Heart left ventricle (tissue), 16 donors: ENCODE results near the gene GGA2. TPM values are rescaled to one million over a fixed set of nuclear protein-coding genes. Genes with fewer than 3 reads are reported as not detected.

ENCODE experiments used
- ATAC-seq, 4 donors: fragments of 200-7000 bp; cut with Tn5 transposase; one replicate each; pipeline ENCODE4 v1.9.1; 2020 to 2022; ENCODE audit warnings: moderate library complexity in 4 of 4, mild to moderate bottlenecking in 3 of 4, moderate number of reproducible peaks in 1 of 4
- DNase-seq, 5 donors: peaks; one replicate each; pipeline ENCODE4 v3.0.0-alpha.2; 2020
- H3K27ac ChIP-seq, 12 donors: fragments of 200-600 bp; sonication (generic) in 4 of 12; one replicate each; pipeline versions ENCODE4 v1.5.0 to v1.8.0; 2016 to 2022; ENCODE audit warnings: mild to moderate bottlenecking in 2 of 12
- H3K27me3 ChIP-seq, 9 donors: fragments of 200-600 bp; sonication (generic) in 2 of 9; one replicate each; pipeline versions ENCODE4 v1.5.1 to v1.8.0; 2016 to 2022; ENCODE audit warnings: mild to moderate bottlenecking in 3 of 9
- H3K36me3 ChIP-seq, 9 donors: fragments of 200-600 bp; sonication (generic) in 2 of 9; one replicate each; pipeline versions ENCODE4 v1.5.0 to v1.8.0; 2018 to 2022; ENCODE audit warnings: mild to moderate bottlenecking in 2 of 9
- H3K4me1 ChIP-seq, 12 donors: fragments of 200-600 bp; sonication (generic) in 4 of 12; one replicate each; pipeline versions ENCODE4 v1.5.0 to v1.8.0; 2016 to 2022; ENCODE audit warnings: mild to moderate bottlenecking in 3 of 12
- H3K4me3 ChIP-seq, 12 donors: fragments of 200-600 bp; sonication (generic) in 4 of 12; one replicate each; pipeline versions ENCODE4 v1.5.0 to v1.8.0; 2017 to 2022; ENCODE audit warnings: mild to moderate bottlenecking in 9 of 12, moderate library complexity in 4 of 12
- H3K9me3 ChIP-seq, 12 donors: fragments of 200-600 bp; sonication (generic) in 4 of 12; one replicate each; pipeline versions ENCODE4 v1.5.0 to v1.8.0; 2016 to 2022; ENCODE audit warnings: mild to moderate bottlenecking in 1 of 12
- CTCF ChIP-seq, 12 donors: fragments of 200-600 bp; sonication (generic) in 4 of 12; IDR thresholded peaks; one replicate each; pipeline versions ENCODE4 v1.5.0 to v1.8.0; 2018 to 2022; ENCODE audit warnings: antibody characterized with exemption in 12 of 12, mild to moderate bottlenecking in 5 of 12
- POLR2A ChIP-seq, 2 donors: fragments of 450-650 bp; IDR thresholded peaks; one replicate each; pipeline ENCODE4 v1.6.1; 2017; ENCODE audit warnings: antibody characterized with exemption in 2 of 2, mild to moderate bottlenecking in 2 of 2, moderate library complexity in 2 of 2
- WGBS, 4 donors: extraction: QIAGEN DNeasy Blood & Tissue Kit in 2 of 4; methylation state at CpG; one replicate each; pipeline versions ENCODE4 v1.1.5 to v1.1.7; 2013 to 2018; 5-methylcytosine and 5-hydroxymethylcytosine counted together
- intact Hi-C, 10 donors: fragments of 100-400 bp; cut with DNase I; formaldehyde crosslinking; loops; one replicate each; pipeline versions ENCODE4 v1.11.1 to v1.14.2; 2022
- polyA plus RNA-seq, 2 donors: library from polyadenylated mRNA; stranded (reverse); fragments of 200-250 nt; gene quantifications; one replicate each; pipeline ENCODE4 v1.2.3, GENCODE V29; 2013
- total RNA-seq, 9 donors: library from RNA; depleted of rRNA in 2 of 9; stranded (reverse); fragments of >200 nt in 2 of 9; fragmentation: NEBNext Ultra II Directional in 3 of 9; extraction: Animal tissue kit (Norgen Biotek cat#: 25700) in 3 of 9; gene quantifications; one replicate each; pipeline versions ENCODE4 v1.1.0 to v1.2.4, GENCODE V29; 2016 to 2023
- donor health status: ischemic (EF 13 %, LVEDD 7.1; RV severe dilation, severe dysfunction).
- donor health status: healthy with polysubstance abuse.
- donor health status: DM: no; HTN: yes; CAD: no.
- donor health status: DM: no; HTN: no; CAD: no.
- donor health status: ischemic (EF 25% LVEDD 6.9; RV normal size, moderate dysfunction).
- donor health status: ischemic (EF 25% LVEDD 5.7; RV mildly dilated, moderate dysfunction).
- donor health status: healthy.
- donor health status: DM: yes; HTN: yes; CAD: no.
- donor health status: ischemic (EF 35%, LVEDD 5.7; RV mildly dilated, moderate dysfunction).
- donor health status: nonischemic (EF 11% LVEDD 7.7; RV severe dilation, severe dysfunction).
- donor health status: DM: yes; HTN: yes; CAD: no.
- donor health status: PGD.
- donor health status: ischemic (EF 29% LVEDD 5.4; RV normal size, mild dysfunction).
- donor health status: nonischemic (EF 23%, LVEDD 6.1; RV moderate dilation, normal function).

GGA2 gene
- total and polyA plus RNA-seq, 11 donors, result 17.9 to 73.8 (median 46.6) TPM

- Histone ChIP-seq H3K4me1 (peaks cover 4 to 46% (median 18%) of the 10 kb centered on the region in 12 donors), H3K4me3 (peak overlapping the region; percentile 65 to 98 (median 78))
Observed at GRCh38 chr16:23509782-23510163, 521 bp downstream of the GGA2 start.

DNA sequence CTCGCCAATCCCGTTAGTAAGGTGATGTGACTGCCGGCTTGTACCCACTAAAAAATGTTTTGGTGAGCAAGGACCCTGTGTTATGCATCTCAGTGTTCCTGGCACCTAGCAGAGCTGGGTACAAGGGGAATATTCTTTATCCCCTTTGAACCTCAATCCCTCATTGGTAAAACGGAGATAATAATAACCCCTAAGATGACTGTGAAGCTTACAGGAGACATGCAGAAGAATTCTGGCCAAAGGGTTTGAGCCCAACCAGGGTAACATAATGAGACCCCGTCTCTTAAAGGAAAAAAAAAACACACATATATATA, 896 bp downstream of the GGA2 start:
- TF ChIP-seq POLR2A (IDR thresholded peaks at IDR 0.05) (no peak), CTCF (IDR thresholded peaks at IDR 0.05) (no peak)
- ATAC-seq (no peak), DNase-seq (no peak)
- no peaks in the 10 kb centered on the region for H3K27me3 ChIP-seq
- no peaks in the 10 kb centered on the region for H3K9me3 ChIP-seq
- 0 to 6% (median 2%) methylated on average over 5 of the region's 5 CpGs for WGBS, 4 donors
- H3K27ac ChIP-seq, result peak overlapping the region in 10 of 12 donors; percentile 3 to 92 (median 86)
- H3K36me3 ChIP-seq, result peaks cover 0 to 2% (median 0%) of the 10 kb centered on the region in 9 donors
- H3K4me3 ChIP-seq, result peak overlapping the region; percentile 65 to 98 (median 78)
- peaks cover 4 to 49% (median 22%) of the 10 kb centered on the region in 12 donors for H3K4me1 ChIP-seq
- intact Hi-C loops, result loop anchor here in 2 of 10 donors (2.0 to 5.0 kb wide), 2 partner anchors 47 to 88 kb away; partner anchors contain the start of genes EARS2 (in 1 of the 2), NDUFAB1 (in 1 of the 2) and UBFD1 (in 1 of the 2)

More at GRCh38 chr16:23509782-23510163, 521 bp downstream of the GGA2 start:
- 0 to 1% (median 0%) methylated on average over 11 to 17 of the region's 17 CpGs for WGBS, 4 donors
- Histone ChIP-seq H3K27ac (peak overlapping the region; percentile 27 to 92 (median 85)), H3K27me3 (no peaks in the 10 kb centered on the region), H3K36me3 (peaks cover 0 to 6% (median 0%) of the 10 kb centered on the region in 9 donors), H3K9me3 (no peaks in the 10 kb centered on the region)
- peak in 3 of 4 donors; percentile 25 to 59 (median 38) for ATAC-seq
- DNase-seq, result peak in 4 of 5 donors; percentile 32 to 45 (median 40)
- TF ChIP-seq POLR2A (IDR thresholded peaks at IDR 0.05) (no peak), CTCF (IDR thresholded peaks at IDR 0.05) (no peak)
- intact Hi-C loops, result loop anchor here in 5 of 10 donors (2.0 to 10.0 kb wide), 4 partner anchors 47 to 88 kb away; partner anchors contain the start of genes EARS2 (in 3 of the 5), UBFD1 (in 3 of the 5), COG7 (in 1 of the 5) and NDUFAB1 (in 1 of the 5)

- WGBS, 4 donors, result 15 to 21% (median 18%) methylated on average over 28 of the region's 28 CpGs
- peak in 1 of 5 donors; percentile 33 for DNase-seq
- intact Hi-C loops, result loop anchor here in 2 of 10 donors (2.0 to 5.0 kb wide), 2 partner anchors 48 to 88 kb away; partner anchors contain the start of genes EARS2 (in 1 of the 2), NDUFAB1 (in 1 of the 2) and UBFD1 (in 1 of the 2)
Observed at GRCh38 chr16:23508589-23509440, 1.5 kb downstream of the GGA2 start.

More at GRCh38 chr16:23508589-23509440, 1.5 kb downstream of the GGA2 start:
- ATAC-seq, result peak in 1 of 4 donors; percentile 3
- Histone ChIP-seq H3K4me1 (peaks cover 4 to 55% (median 27%) of the 10 kb centered on the region in 12 donors), H3K4me3 (peak overlapping the region; percentile 65 to 98 (median 78)), H3K27me3 (no peaks in the 10 kb centered on the region), H3K36me3 (no peaks in the 10 kb centered on the region), H3K27ac (peak overlapping the region in 9 of 12 donors; percentile 3 to 92 (median 86)), H3K9me3 (no peaks in the 10 kb centered on the region)
- TF ChIP-seq CTCF (IDR thresholded peaks at IDR 0.05) (no peak), POLR2A (IDR thresholded peaks at IDR 0.05) (no peak)
